Panc1 (cell line): ENCODE results near the gene ZAR1. TPM values are rescaled to one million over a fixed set of nuclear protein-coding genes. Genes with fewer than 3 reads are reported as not detected.

Experiments used
- ATAC-seq: fragments of 200-7000 bp; cut with Tn5 transposase; 2 replicates; pipeline ENCODE4 v1.9.1; 2020; ENCODE audit warnings: mild to moderate bottlenecking, moderate library complexity
- BruUV-seq: library from RNA; stranded (reverse); fragments of 400-500 nt; replicated peaks from 2 replicates; lab custom pipeline; 2021; lab: Mats Ljungman, UMichigan
- CTCF ChIA-PET: fragments of 300-600 bp; sonication (Branson Sonifier 250); formaldehyde crosslinking; loops from one replicate; lab custom pipeline; 2022; ENCODE audit warnings: antibody characterized with exemption; lab: Charles Lee
- POLR2A ChIA-PET: fragments of 300-600 bp; sonication (Branson Sonifier 250); formaldehyde crosslinking; loops from one replicate; lab custom pipeline; 2022; ENCODE audit warnings: antibody characterized with exemption; lab: Charles Lee
- DNase-seq: peaks from one replicate; pipeline ENCODE4 v3.0.0-alpha.2; 2010; ENCODE audit warnings: low read depth, low spot score
- H3K27ac ChIP-seq: 2 replicates; pipeline ENCODE4 v1.5.1; 2011; ENCODE audit warnings: mild to moderate bottlenecking, low read length, inconsistent platforms
- H3K27me3 ChIP-seq: fragments of 200-500 bp; sonication (Bioruptor generic); 2 replicates; pipeline ENCODE4 v1.6.0; 2014; ENCODE audit warnings: low read length, inconsistent platforms; ENCODE audit not compliant: control insufficient read depth, insufficient read depth
- H3K36me3 ChIP-seq: fragments of 200-500 bp; sonication (Bioruptor generic); 2 replicates; pipeline ENCODE4 v1.5.1; 2014; ENCODE audit warnings: inconsistent platforms, mild to moderate bottlenecking, low read length, moderate library complexity; ENCODE audit not compliant: control insufficient read depth, insufficient read depth
- H3K4me1 ChIP-seq: 2 replicates; pipeline ENCODE4 v1.5.1; 2011; ENCODE audit warnings: inconsistent platforms, mild to moderate bottlenecking, low read length, moderate library complexity; ENCODE audit not compliant: control insufficient read depth, insufficient read depth
- H3K4me3 ChIP-seq, 2 experiments: 2 replicates each; pipeline ENCODE4 v1.5.1; 2011 to 2012; ENCODE audit warnings: low read depth in 2 of 2, low read length in 2 of 2, mild to moderate bottlenecking in 2 of 2, inconsistent platforms in 1 of 2, moderate library complexity in 1 of 2
- H3K9me3 ChIP-seq: fragments of 200-500 bp; sonication (Bioruptor generic); 2 replicates; pipeline ENCODE4 v1.5.1; 2014; ENCODE audit warnings: low read depth, mild to moderate bottlenecking, inconsistent platforms, low read length, moderate library complexity; ENCODE audit not compliant: control insufficient read depth, insufficient read depth
- POLR2AphosphoS5 ChIP-seq: IDR thresholded peaks from 2 replicates; pipeline ENCODE4 v1.6.1; 2012; ENCODE audit warnings: mild to moderate bottlenecking, low read depth, low read length, moderate library complexity
- SIN3A ChIP-seq: IDR thresholded peaks from 2 replicates; pipeline ENCODE4 v1.6.1; 2012; ENCODE audit warnings: low read depth, mild to moderate bottlenecking, low read length, moderate library complexity, borderline replicate concordance; ENCODE audit not compliant: insufficient read depth
- TCF7L2 ChIP-seq: IDR thresholded peaks from 2 replicates; pipeline ENCODE4 v1.6.1; 2011; ENCODE audit warnings: mild to moderate bottlenecking, low read depth, low read length, inconsistent platforms
- in situ Hi-C: cut with HindIII; loops from 2 replicates; pipeline ENCODE4 v1.10.0; 2016; ENCODE audit warnings: low sequenced_read_pairs, low pct_unique_long_range_greater_than_20kb
- intact Hi-C: fragments of 100-400 bp; cut with micrococcal nuclease; formaldehyde crosslinking; loops from one replicate; pipeline ENCODE4 v1.10.0; 2022; ENCODE audit not compliant: unreplicated experiment
- total RNA-seq: library from RNA; stranded (reverse); gene quantifications from one replicate; pipeline ENCODE4 v1.2.1, GENCODE V29; 2021; ENCODE audit not compliant: unreplicated experiment
- TF ChIP-seq, protein P1 (sequence below): fragments of 450-650 bp; IDR thresholded peaks from 2 replicates; pipeline ENCODE4 v1.5.1; 2017; ENCODE audit warnings: mild to moderate bottlenecking
- TF ChIP-seq, protein P2 (sequence below), 2 experiments: IDR thresholded peaks; 2 replicates each; pipeline ENCODE4 v1.6.1; 2011 to 2012; ENCODE audit warnings: low read depth in 2 of 2, control low read depth in 1 of 2, low read length in 1 of 2, mild to moderate bottlenecking in 1 of 2, moderate library complexity in 1 of 2; ENCODE audit not compliant: insufficient read depth in 1 of 2

ZAR1 gene
- total RNA-seq, 1 experiment from 2014 or later, result not detected

DNA sequence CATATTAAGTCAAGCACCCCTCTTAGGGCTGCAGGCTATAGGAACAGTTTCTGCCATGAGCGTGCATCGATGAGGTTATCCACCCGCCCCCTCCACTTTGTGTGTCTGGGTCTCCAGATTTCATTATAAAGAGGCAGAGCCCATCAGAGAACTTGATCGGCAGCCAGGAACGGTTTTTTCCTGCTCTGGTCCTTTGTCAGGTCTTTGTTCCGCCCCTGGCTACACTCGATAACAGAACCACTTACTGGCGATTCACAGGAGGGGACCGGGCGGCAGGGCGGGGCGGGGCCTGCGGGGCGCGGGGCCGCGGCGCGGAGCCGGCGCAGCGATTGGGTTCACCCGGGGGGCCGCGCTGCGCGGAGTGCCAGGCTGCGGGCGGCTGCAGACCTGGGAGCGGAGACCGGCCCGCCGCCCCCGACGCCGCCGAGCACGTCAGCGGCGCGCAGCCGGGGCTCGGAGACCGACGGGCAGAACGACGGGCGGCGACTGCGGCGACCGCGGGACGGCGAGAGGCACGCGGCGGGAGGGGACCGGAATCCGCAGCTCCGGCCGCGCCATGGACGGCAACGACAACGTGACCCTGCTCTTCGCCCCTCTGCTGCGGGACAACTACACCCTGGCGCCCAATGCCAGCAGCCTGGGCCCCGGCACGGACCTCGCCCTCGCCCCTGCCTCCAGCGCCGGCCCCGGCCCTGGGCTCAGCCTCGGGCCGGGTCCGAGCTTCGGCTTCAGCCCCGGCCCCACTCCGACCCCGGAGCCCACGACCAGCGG, 6.9 kb upstream of the ZAR1 start, which contains the start of gene SLC10A4:
SLC10A4 (plus strand) TSS at position 338 of the 771 bp plus-strand sequence; CDS start at position 557, 219 bp downstream.
- ChIA-PET POLR2A (interaction anchor here (0.6 kb wide), 1 partner anchor 428 kb away, joined by 8 read pairs; no protein-coding TSS in a partner anchor), CTCF (no interaction called here)
- H3K36me3 ChIP-seq, result no peaks in the 10 kb centered on the region
- ATAC-seq (peak; percentile 83), DNase-seq (no peak)
- no peaks in the 10 kb centered on the region for H3K27me3 ChIP-seq
- peak within 1 kb of the TSS; percentile 31 to 35 for H3K4me3 ChIP-seq
- TF ChIP-seq POLR2AphosphoS5, result no peak
- TF ChIP-seq, protein P1, sequence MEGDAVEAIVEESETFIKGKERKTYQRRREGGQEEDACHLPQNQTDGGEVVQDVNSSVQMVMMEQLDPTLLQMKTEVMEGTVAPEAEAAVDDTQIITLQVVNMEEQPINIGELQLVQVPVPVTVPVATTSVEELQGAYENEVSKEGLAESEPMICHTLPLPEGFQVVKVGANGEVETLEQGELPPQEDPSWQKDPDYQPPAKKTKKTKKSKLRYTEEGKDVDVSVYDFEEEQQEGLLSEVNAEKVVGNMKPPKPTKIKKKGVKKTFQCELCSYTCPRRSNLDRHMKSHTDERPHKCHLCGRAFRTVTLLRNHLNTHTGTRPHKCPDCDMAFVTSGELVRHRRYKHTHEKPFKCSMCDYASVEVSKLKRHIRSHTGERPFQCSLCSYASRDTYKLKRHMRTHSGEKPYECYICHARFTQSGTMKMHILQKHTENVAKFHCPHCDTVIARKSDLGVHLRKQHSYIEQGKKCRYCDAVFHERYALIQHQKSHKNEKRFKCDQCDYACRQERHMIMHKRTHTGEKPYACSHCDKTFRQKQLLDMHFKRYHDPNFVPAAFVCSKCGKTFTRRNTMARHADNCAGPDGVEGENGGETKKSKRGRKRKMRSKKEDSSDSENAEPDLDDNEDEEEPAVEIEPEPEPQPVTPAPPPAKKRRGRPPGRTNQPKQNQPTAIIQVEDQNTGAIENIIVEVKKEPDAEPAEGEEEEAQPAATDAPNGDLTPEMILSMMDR, result no peak
- TF ChIP-seq TCF7L2, result no peak
- TF ChIP-seq, protein P2, sequence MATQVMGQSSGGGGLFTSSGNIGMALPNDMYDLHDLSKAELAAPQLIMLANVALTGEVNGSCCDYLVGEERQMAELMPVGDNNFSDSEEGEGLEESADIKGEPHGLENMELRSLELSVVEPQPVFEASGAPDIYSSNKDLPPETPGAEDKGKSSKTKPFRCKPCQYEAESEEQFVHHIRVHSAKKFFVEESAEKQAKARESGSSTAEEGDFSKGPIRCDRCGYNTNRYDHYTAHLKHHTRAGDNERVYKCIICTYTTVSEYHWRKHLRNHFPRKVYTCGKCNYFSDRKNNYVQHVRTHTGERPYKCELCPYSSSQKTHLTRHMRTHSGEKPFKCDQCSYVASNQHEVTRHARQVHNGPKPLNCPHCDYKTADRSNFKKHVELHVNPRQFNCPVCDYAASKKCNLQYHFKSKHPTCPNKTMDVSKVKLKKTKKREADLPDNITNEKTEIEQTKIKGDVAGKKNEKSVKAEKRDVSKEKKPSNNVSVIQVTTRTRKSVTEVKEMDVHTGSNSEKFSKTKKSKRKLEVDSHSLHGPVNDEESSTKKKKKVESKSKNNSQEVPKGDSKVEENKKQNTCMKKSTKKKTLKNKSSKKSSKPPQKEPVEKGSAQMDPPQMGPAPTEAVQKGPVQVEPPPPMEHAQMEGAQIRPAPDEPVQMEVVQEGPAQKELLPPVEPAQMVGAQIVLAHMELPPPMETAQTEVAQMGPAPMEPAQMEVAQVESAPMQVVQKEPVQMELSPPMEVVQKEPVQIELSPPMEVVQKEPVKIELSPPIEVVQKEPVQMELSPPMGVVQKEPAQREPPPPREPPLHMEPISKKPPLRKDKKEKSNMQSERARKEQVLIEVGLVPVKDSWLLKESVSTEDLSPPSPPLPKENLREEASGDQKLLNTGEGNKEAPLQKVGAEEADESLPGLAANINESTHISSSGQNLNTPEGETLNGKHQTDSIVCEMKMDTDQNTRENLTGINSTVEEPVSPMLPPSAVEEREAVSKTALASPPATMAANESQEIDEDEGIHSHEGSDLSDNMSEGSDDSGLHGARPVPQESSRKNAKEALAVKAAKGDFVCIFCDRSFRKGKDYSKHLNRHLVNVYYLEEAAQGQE (IDR thresholded peaks at IDR 0.05; ENCODE audit: insufficient read depth in 1 of 2, low read depth in 2 of 2, low read length in 1 of 2), result no peak
- no peak for TF ChIP-seq SIN3A
- BruUV-seq, result no TSS peak
- no peaks in the 10 kb centered on the region for H3K9me3 ChIP-seq
- in situ Hi-C loops, result no loop called here
- intact Hi-C loops, result no loop called here
- no peak within 1 kb of the TSS for H3K27ac ChIP-seq
- no peaks in the 10 kb centered on the region for H3K4me1 ChIP-seq

DNA sequence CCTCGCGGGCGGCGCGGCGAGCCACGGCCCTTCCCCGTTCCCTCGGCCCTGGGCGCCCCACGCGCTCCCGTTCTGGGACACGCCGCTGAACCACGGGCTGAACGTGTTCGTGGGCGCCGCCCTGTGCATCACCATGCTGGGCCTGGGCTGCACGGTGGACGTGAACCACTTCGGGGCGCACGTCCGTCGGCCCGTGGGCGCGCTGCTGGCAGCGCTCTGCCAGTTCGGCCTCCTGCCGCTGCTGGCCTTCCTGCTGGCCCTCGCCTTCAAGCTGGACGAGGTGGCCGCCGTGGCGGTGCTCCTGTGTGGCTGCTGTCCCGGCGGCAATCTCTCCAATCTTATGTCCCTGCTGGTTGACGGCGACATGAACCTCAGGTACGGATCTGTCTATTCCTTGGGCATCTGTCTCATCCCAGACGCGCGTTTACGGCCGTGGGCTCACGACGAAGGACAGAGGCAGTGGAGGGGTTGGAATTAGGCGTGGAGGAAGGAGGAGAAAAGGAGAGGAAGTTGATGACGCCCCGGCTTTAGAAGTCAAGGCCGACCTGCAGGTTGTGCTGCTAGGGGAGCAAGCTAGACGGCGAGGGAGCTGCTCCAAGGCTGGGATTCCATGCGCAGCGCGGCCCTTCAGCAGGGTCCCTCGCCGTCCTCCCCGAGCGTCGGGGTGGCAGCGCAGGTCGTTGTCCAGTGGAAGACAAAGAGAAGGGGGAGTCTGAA, 6.1 kb upstream of the ZAR1 start:
- Histone ChIP-seq H3K36me3 (no peaks in the 10 kb centered on the region), H3K4me3 (peak overlapping the region in 1 of 2 experiments; percentile 31; a peak in 2 of 4 replicates), H3K27ac (no peak overlapping the region), H3K27me3 (no peaks in the 10 kb centered on the region), H3K9me3 (no peaks in the 10 kb centered on the region), H3K4me1 (no peaks in the 10 kb centered on the region)
- ATAC-seq (peak; percentile 39; the same call in 1 of the 2 replicates), DNase-seq (no peak)
- BruUV-seq, result no TSS peak
- ChIA-PET POLR2A (interaction anchor here (0.6 kb wide), 1 partner anchor 427 kb away, joined by 8 read pairs; no protein-coding TSS in a partner anchor), CTCF (no interaction called here)
- intact Hi-C loops, result no loop called here
- no peak for TF ChIP-seq POLR2AphosphoS5
- TF ChIP-seq, protein P1, result no peak
- no peak for TF ChIP-seq SIN3A
- TF ChIP-seq, protein P2 (IDR thresholded peaks at IDR 0.05; ENCODE audit: insufficient read depth in 1 of 2, low read depth in 2 of 2, low read length in 1 of 2), result no peak
- no peak for TF ChIP-seq TCF7L2
- in situ Hi-C loops, result no loop called here
